ENCODE results near the gene RPL28.

DNA sequence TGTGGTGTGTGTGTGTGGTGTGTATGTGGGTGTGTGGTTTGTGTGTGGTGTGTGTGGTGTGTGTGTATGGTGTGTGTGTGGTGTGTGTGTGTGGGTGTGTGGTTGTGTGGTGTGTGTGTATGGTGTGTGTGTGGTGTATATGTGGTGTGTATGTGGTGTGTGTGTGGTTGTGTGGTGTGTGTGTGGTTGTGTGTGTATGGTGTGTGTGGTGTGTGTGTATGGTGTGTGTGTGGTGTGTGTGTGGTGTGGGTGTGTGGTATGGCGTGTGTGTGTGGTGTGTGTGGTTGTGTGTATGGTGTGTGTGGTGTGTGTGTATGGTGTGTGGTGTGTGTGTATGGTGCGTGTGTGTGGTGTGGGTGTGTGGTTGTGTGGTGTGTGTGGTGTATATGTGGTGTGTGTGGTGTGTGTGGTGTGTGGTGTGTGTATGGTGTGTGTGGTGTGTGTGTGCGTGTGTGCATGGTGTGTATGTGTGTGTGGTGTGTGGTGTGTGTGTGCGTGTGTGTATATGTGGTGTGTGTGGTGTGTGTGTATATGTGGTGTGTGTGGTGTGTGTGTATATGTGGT, 48.7 kb downstream of the RPL28 start:
- TF ChIP-seq KAT7 (CRISPR knock-in tag; IDR thresholded peaks at IDR 0.05; ENCODE audit: borderline replicate concordance) (no peak), CTCF (IDR thresholded peaks at IDR 0.05) (no peak), ZNF317 (CRISPR knock-in tag; IDR thresholded peaks at IDR 0.05; ENCODE audit: borderline replicate concordance, low read depth) (no peak), ARID4B (CRISPR knock-in tag; IDR thresholded peaks at IDR 0.05; ENCODE audit: borderline replicate concordance) (no peak)
- TF ChIP-seq, protein P1, sequence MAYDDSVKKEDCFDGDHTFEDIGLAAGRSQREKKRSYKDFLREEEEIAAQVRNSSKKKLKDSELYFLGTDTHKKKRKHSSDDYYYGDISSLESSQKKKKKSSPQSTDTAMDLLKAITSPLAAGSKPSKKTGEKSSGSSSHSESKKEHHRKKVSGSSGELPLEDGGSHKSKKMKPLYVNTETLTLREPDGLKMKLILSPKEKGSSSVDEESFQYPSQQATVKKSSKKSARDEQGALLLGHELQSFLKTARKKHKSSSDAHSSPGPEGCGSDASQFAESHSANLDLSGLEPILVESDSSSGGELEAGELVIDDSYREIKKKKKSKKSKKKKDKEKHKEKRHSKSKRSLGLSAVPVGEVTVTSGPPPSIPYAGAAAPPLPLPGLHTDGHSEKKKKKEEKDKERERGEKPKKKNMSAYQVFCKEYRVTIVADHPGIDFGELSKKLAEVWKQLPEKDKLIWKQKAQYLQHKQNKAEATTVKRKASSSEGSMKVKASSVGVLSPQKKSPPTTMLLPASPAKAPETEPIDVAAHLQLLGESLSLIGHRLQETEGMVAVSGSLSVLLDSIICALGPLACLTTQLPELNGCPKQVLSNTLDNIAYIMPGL (CRISPR knock-in tag; IDR thresholded peaks at IDR 0.05): no peak
- TF ChIP-seq, protein P2, sequence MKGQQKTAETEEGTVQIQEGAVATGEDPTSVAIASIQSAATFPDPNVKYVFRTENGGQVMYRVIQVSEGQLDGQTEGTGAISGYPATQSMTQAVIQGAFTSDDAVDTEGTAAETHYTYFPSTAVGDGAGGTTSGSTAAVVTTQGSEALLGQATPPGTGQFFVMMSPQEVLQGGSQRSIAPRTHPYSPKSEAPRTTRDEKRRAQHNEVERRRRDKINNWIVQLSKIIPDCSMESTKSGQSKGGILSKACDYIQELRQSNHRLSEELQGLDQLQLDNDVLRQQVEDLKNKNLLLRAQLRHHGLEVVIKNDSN (CRISPR knock-in tag; IDR thresholded peaks at IDR 0.05): no peak
